GM19324 (cell line): Measurements from ENCODE around the gene TMC5.
"Not testable (repeated sequence)": the region's sequence is repeated elsewhere in the genome, so short reads cannot be mapped to it uniquely, and the experiment has no call there.

ENCODE experiments used
- ATAC-seq: cut with Tn5 transposase; IDR thresholded peaks from one replicate; pipeline ENCODE4 v1.9.1; 2021; ENCODE audit warnings: mild to moderate bottlenecking, moderate library complexity; ENCODE audit not compliant: unreplicated experiment, low FRiP score

TMC5 gene

DNA sequence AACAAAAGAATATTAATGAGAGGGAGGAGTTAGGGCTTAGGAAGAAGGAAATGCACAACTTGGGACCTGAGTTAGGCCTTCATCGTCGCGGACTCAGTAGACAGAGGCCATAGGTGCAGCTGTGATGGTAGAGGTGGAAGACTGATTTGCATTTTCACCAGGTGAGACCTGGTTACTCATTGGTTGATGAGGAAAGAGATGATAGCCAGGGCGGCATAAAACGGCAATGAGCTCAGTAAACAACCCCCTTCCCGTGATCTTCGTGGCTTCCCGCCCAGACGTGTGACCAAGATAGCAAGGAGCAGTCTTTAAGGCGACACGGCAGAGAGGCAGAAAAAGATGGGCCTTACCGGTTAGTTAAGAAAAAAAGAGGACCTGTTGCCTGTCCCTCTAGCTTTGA, at the start of gene TMC5:
Gene TMC5 (plus strand): TSS at position 244 of the 400 bp plus-strand sequence. CDS start 22,156 bp downstream, outside the sequence.
- no peak for ATAC-seq

DNA sequence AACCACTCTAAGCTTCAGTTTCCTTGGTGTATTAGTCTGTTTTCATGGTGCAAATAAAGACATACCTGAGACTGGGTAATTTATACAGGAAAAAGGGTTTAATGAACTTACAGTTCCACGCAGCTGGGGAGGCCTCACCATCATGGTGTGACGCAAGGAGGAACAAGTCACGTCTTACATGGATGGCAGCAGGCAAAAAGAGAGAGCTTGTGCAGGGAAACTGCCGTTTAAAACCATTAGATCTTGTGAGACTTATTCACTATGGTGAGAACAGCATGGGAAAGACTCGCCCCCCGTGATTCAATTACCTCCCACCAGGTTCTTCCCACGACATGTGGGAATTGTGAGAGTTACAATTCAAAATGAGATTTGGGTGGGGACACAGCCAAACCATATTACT, 45.1 kb upstream of the TMC5 start:
- ATAC-seq: not testable (repeated sequence)

DNA sequence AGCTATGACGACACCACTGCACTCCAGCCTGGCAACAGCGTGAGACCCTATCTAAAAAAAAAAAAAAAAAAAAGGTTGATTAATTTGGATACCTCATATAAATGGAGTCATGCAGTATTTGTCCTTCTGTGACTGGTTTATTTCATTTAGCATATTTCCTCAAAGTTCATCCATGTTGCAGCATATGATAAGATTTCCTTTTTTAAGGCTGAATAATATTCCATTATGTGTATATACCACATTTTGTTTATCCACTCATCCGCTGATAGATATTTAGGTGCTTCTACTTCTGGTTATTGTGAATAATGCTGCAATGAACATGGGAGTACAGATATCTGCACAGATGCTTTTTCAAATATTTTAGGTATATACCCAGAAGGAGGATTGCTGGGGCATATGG, 43.3 kb upstream of the TMC5 start:
- ATAC-seq: no peak

GRCh38 chr16:19375561-19376158, 42.0 kb upstream of the TMC5 start:
- ATAC-seq: no peak

DNA sequence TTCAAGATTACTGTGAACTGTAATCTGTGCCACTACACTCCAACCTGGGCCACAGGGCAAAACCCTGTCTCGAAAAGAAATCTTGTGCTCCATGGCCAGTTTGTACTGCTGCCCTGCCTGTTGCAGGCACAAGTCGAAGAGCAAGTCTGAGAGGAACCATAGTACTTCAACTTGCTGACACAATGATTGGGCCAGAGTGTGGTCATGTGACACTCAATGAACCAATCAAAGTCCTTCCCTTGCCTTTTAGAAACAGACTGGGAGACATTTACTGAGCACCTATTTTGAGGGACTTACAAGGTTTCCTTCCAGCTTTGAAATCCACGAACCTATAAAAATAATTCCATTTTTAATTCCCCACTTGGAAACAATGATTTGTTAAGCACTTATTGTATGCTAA, 39.8 kb upstream of the TMC5 start:
- ATAC-seq: no peak

GRCh38 chr16:19378511-19378910, 39.2 kb upstream of the TMC5 start:
- ATAC-seq: no peak

GRCh38 chr16:19379838-19380237, 37.8 kb upstream of the TMC5 start:
- ATAC-seq: no peak

DNA sequence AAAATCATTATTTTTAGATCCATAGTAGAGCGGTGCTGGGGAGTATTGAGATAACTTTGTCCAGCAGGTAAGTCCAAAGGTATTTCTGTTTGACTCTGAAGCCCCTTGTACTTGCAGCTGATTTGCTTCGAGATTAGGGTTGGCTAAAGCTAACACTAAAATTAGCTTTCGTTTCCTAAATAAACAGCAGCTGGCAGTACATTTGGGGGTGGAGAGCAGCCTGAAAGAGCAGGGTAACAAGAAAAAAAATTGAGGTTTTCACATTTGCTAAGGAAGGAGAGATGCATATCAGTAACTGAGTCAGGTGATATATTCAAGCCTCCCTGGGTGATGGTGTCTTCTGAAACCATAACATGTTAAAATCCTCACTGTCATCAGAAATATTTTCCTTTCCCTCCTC, 37.4 kb upstream of the TMC5 start:
- no peak for ATAC-seq

DNA sequence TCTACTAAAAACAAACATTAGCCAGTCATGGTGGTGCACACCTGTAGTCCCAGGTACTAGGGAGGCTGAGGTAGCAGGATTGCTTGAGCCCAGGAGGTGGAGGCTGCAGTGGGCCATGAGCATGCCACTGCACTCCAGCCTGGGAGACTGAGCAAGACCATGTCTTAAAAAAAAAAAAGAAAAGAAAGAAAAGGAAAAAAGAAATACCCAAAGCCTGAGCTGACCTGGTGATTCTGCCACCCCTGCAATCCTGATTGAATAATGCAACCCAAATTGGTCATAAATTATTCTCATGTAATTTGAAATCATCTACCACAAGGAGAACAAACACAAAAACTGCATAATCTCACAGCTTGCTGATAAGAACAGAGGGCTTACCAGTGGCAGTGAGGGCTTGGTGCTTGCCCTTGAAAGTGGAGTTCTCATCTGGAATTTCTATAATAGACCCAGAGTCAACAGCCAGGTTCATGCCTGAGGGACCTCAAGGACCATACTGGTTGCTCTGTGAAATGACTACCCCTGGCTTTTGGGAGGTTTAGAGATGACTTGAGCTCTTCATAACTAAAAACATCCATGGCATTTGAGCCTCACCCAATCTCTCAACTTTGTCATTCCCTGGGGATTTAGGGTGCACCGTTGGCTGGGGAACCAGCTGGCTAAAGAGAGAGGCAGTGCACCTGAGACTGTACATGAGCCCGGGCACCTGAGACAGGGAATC, 35.4 kb upstream of the TMC5 start:
- ATAC-seq: no peak

DNA sequence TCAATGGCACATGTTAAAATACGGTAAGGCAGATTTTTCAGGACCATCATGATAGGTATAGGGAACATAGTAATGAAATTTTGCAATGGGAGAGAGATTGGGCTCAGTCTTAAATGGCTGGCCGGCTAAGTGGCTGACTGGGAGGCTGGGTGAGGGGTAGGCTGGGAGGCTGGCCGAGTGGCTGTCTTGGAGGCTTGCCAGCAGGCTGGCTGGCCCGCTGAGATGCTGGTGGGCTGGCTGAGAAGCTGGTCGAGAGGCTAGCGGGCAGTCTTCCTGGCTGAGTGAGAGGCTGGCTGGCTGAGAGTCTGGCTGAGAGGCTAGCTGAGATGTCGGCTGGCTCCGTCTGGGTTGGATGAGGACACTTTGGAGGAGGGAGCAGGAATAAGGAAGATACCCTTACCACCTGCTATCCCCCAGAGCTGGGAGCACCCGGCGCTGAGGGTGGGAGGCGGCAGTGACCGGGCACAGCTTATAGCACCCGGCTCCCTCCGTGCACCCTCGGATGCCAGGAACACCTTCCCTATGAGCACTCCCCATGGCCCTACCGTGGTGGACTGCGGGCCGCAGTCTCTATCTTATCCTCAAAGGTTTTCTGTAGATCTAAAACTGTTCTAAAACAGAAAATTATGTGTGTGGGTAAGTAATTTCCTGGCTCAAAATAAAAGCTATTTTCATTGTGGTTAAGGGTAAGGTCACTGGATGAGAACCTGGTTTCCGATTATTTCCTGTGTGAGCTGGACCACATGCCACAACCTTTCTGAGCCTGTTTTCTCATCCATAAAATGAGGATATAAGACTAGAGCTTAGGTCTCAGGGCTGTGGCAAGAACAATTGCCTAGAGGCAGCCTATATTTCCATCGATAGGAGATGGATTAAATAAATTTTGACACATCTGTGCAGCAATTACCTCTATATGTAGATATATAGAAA, 34.5 kb upstream of the TMC5 start:
- no peak for ATAC-seq

GRCh38 chr16:19384656-19385055, 33.0 kb upstream of the TMC5 start:
- no peak for ATAC-seq

DNA sequence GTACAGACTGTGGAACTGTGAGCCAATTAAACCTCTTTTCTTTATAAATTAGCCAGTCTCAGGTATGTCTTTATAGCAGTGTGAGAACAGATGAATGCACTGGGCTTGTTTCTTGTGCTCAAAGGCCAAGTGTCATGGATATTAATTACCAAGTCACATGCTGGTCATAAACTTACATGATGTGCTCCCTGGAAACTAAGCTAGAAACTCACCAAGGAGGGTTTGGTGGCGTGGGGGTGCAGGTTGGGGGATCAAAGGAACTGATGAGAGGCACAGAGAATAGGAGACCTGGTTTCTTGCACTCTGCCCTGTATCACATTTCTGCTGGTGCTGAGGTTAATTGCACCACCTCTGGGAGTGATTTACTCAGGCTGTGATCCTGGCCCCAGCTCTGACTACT, 31.2 kb upstream of the TMC5 start:
- no peak for ATAC-seq

DNA sequence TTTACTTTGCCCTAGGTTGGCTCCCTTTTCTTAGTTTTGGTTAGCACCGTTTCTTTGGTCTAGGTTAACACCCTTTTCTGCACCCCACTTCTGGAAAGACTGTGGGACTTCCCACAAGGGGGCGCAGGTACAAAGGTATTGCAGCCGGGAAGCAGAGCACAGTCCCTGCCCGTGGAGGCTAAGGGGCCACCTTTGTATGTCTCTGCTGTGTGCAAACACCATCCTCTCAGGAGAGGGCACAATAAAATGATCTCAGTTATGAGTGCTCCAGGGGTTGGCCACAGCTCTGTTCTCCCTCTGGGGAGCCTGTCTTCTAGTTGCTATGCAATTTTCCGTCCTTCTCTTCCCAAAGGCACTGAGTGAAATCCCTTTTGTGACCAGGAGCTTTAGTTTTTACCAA, 28.4 kb upstream of the TMC5 start:
- no peak for ATAC-seq

- ATAC-seq: not testable (repeated sequence)
These were observed 26.4 kb upstream of the TMC5 start for GRCh38 chr16:19391185-19391776.

DNA sequence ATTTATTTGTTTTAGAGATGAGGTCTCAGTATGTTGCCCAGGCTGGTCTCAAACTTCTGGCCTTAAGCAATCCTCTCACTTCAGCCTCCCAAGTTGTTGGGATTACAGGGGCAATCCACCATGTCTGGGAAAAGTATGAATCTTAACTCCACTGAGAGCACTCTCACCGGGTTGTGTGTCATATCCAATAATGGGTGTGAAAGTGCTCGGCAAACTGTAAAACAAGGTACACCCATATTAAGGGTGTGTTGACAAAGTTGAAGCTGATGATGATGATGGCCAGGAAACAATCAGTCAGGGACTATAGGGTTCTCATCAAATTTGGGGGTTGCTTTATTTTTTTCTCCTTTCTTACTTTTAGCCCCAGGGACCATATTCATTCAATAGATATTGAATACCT, 25.3 kb upstream of the TMC5 start:
- ATAC-seq: no peak

DNA sequence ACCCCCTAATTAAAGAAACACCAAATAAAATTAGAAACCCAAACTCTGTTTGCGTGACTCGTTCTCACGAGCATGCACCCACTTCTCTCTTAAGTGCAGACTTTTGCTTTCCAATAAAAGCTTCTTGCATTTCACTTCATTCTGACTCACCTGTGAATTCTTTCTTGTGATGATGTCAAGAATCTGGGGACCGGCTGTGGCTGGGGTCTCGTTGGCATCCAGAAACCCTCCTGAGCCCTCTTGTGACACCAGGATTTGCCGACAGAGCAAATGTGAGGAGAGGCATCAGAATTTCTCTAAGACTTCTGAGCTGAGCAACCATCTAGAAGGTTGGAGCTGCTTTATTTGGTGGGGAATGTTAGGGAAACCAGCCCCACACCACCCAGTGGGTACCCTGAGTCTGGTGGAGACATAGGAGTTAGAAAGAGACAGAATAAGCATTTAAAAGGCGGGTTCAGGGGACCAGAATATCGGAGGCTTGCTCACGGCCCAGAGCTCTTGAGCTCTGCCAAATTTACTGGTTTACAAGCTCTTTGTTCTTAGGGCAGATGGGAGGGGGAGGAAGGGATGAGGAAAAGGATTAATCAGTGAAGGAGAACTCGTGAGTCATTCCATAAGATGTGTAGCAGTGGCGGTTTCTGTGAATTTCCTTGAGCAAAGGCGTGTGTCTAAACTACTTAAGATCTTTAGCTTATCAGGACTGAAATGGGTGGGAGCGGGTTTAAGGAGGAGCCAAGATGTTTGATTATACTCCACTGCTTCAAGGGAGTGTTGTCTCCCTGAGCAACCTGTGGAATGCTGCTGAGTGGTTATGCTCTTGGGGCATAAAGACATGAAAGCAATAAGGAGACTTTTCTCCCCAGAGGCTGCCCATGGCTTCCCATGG, 24.2 kb upstream of the TMC5 start:
- no peak for ATAC-seq

DNA sequence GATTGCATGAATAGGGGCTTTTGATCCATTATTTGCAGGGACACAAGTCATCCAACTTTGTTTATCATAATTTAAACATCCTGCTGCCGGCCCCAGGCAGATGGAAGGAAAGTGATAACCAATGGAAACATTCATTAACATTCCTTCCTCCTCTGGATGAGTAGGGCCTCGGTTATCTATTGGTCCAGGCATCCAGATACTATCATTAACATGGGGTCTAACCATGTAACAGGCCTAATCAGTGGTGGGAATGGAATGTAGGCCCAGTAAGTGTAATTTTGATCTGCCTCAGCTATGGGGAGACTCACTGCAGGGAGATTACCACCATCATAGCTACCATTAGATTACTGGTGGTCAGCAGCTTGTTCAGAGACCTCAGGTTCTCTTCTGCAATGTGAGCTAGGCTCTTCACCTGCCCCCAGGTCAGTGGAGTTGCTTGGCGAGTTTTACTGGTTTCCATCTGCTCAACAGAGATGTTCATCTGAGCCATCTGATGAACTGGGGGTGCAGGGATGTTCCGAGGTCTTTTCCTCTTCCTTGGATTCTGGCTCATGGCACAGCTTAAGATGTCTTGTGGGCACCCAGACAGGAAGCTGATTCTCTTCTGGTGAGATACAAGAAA, 21.9 kb upstream of the TMC5 start:
- not testable (repeated sequence) for ATAC-seq

DNA sequence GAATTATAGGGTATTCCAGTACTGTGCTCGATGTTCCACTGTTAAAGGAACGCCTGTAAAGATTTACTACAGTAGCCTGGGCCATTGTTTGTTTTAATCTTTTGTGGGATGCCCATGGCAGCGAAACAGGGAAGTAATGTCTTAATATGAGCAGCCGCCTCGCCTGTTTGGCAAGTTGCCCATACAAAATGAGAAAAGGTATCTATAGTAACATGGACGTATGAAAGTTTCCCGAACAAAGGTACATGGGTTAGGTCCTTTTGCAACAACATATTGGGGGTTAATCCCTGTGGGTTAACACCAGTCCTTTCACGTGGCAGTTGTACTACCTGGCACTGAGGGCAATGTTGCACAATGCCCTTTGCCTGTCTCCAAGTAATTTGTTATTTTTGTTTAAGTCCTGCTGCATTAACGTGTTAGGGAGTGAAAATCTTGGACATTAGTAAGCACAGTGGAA, 21.1 kb upstream of the TMC5 start:
- ATAC-seq: no peak

DNA sequence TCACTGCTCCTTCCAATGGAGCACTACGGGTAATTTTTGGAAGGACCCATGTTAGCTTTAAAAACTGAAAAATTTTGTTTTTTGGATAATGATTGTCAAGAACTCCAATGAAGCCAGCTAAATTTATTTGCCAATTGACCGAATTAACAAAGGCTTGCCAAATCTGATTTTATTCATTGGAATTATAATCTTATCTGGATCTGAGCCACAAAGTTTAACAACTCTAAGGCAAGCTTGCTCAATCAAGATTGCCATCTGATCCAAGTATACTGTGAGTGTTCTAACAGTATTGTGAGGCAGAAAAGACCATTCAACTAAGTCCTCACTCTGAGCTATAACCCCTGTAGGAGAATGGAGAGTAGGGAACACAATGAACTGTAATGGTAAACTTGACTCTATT, 20.3 kb upstream of the TMC5 start:
- not testable (repeated sequence) for ATAC-seq
